Stimulated activated CD4-positive, alpha-beta T cell treated with anti-CD3 and anti-CD28 coated beads, Interleukin-1b, Interleukin-23, amount 100 ng/mL, for 4 hours (primary cell): ENCODE data around the gene ZFP92.

Experiments
- DNase-seq, 2 donors: peaks; one replicate each; pipeline ENCODE4 v3.0.0-alpha.2; 2020; ENCODE audit warnings: low read depth in 2 of 2

ZFP92 gene

GRCh38 chrX:153439977-153440376 is 28.7 kb downstream of the ZFP92 start:
- no peak for DNase-seq

DNA sequence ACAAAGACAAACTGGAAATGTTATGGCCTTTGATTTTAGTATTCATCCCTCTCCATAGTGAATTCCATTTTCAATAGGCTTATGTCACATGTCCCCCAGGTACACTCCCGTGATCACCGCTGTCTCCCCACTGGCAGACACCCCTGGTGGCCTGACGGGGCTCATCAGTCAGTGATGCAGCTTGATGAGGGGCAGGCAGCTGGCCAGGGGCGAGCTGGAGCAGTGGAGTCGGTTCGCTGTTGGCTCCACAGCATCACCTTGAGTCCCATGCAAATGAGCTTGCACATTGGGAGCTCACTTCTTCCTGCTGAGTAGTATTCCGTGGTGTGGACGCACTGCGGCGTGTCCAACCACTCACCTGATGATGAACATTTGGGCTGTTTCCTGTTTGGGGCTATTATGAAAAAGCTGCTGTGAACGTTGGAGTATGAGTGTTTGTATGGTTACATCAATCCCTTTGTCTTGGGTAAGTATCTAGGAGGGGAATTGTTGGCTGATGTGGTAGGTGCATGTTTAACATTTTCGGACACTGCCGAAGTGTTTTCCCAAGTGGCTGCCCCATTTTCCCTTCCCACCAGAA is 29.4 kb downstream of the ZFP92 start:
- DNase-seq, result no peak

- DNase-seq, result no peak
Observed at GRCh38 chrX:153441296-153441695, 30.0 kb downstream of the ZFP92 start.

DNA sequence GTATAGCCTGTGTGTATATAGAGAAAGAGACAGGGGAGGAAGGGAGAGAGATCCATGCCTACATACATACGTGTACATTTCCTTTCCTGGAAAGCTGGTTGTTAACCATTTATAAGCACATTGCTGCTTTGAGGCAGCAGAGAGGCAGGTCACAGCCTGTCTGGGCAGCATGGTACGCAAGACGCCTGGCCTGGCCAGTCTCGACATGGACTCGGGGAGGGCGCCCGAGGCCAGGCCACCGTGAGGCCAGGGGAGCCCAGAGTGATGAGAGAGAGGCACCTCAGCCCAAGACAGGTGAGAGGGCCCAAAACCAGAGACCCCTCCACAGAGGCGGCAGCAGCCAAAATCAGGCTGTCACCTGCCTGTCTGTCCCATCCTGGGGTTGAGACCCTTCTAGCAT is 30.7 kb downstream of the ZFP92 start:
- no peak for DNase-seq

DNA sequence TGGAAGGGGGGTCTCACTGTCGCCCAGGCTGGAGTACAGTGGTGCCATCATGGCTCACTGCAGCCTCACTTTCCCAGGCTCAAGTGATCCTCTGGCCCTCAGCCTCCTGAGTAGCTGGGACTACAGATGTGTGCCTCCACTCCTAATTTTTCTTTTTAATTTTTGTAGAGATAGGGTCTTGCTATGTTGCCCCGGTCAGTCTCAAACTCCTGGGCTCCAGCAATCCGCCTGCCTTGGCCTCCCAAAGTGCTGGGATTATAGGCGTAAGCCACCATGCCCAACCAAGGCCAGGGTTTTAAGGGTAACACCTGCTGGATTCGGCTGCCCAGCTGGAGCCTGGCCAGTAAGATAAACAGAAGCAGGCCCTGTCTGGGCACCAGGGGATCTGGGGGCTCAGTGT is 31.2 kb downstream of the ZFP92 start:
- DNase-seq, result no peak

DNA sequence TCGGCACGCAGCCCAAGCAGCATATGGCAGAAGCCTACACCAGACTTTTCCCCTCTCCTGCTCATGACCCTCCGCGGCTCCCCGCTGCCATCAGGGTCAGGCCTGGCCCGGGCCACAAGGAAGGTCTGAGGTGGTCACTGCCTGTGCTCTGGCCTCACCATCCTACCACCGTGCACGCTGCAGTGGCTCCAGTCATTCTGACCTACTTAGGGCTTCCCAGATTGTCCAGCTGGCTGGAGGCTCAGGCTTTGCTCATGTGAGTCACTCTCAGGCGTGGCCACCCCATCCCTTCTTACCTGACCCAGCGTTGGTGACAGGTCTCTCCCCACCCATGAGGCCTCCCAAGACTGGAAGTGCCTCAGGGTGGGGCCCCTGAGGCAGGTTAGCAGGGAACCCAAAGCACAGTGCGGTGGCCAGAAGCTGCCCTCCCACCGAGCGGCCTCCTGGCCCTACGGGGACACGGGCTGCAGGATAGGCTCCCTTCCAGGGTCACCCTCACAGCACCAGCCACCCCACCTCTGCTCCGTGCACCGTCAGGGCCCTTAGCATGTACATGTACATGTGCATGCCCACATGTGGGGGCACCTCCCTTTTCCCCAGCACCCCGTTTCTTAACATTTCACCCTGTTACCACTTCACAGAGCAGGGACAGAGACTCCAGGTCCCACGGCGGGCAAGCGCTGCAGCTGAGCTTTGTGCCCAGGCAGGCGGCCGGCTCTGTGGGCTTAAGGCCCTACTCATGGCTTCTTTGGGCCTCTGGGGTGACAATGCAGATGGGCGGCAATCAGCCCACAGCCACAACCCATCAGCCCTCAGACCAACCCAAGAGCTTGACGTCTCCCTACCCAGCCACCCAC is 32.4 kb downstream of the ZFP92 start:
- DNase-seq, result no peak

GRCh38 chrX:153444333-153445011 is 33.2 kb downstream of the ZFP92 start:
- DNase-seq, result no peak

DNA sequence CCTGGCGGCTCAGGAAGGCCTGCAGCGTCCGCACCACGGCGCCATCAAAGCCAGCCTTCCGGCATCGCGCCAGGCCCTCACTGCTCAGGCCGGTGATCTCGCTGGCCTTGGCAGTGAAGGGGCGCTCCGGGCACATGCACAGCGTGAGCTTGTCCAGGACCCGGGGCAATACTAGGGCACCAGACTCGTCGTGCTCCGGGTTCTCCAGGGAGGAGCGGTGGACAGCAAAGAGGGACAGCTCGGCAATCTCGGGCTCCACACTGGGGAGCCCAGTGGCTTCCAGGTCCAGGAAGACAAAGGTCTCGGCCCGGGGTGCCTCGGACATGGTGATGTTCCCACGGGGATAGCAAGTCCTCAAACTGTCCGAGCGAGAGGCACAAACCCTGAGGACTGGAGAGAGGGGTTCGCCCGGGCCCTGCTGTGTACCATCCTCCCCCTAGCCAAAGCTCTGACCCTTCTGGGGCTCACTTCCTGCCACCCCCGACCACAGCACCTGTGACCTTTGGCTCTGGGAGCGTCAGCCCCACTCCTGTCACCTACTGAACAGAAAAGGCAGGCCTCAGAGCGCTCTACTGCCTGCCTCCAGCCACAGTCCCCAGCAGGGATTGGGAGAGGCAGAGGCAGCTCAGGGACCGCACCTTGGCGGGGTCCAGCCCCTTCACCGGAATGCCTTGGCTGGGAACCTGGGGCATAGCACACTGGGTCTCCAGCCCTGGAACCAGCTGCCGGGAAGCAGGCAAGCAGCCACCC is 34.0 kb downstream of the ZFP92 start:
- no peak for DNase-seq

DNA sequence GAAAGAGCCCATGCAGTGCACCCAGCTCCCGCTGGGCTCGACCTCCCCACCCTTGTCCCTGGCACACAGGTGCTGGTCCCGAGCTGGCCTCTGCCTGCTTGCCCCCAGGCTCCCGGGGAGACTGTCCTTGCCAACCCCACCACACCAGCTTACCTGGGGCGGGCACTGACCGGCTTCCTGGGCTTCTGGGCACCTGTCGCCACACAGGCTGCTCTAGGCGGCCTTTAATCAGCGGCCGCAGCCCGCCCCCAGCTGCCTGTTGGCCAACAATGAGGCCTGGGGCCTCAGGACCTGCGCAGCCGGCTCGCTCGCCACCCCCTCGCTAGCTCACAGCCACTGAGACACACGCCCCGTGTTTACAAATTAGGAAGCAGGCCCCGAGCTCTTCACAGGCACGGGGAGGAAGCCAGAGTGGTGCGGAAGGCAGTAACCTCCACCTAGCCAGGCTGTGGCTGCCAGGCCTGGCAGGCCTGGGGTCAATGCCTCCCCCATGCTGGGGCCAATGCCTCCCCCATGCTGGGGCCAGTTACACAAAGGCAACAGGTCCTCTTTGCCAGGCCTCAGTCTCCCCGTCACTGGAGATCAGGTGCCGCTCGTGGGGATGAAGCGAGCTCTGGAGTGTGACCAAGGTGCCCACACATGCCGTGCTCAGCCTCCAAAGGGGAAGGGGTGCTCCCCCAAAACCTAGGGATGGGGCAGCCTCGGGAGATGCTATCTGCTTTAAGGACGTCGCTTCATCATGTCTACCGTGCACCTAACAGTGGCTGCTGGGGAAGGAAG is 34.8 kb downstream of the ZFP92 start, which contains the start of gene TREX2:
TSS of gene TREX2 (minus strand) at position 201 of the 780 bp plus-strand sequence. CDS start 626 bp downstream, outside the sequence.
- no peak for DNase-seq

GRCh38 chrX:153446636-153446936 is 35.3 kb downstream of the ZFP92 start:
- no peak for DNase-seq

GRCh38 chrX:153446950-153447580 is 35.8 kb downstream of the ZFP92 start:
- no peak for DNase-seq

- DNase-seq, result no peak
Observed at GRCh38 chrX:153447581-153447960, 36.3 kb downstream of the ZFP92 start.

DNA sequence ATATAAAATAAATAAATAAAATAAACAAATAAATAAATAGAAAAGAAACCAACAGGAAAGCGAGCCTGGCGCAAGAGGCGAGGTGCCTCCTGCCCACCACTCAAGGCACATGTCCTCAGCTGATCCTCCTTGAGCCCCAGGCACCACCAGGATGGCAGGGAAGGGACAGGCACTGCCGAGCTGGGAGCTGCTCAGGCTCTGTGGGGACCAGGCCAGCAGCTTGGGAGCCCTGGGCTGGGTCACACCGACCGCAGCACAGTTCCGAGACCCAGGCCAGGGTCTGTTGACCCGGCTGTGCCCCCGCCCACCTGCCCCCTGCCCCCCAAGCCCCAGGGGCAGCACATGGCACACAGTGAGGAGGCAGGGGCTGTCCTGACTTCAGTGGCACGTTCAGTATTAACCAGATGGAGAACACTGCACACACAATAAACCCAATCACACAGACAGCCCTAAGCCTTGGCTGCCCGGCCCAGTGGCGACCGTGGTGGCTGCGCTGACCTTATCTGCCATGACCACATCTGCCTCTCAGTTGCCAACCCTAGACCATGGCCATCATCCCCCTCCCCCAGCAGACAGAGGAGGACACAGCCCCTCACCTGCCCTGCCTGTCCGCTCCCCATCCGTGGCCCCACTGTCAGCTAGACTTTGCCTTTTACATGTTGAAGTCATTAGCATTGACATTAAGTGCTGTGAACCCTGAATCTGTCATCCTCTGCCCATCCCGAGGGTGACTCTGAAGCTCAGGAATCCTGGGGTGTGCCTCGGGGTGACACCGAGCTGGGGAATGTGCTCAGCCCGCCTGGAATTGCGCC is 37.5 kb downstream of the ZFP92 start:
- DNase-seq, result no peak

- DNase-seq, result no peak
Observed at GRCh38 chrX:153449368-153450113, 38.3 kb downstream of the ZFP92 start.

GRCh38 chrX:153450114-153450948 is 39.1 kb downstream of the ZFP92 start:
- no peak for DNase-seq

- DNase-seq, result no peak
Observed at GRCh38 chrX:153450949-153451277, 39.6 kb downstream of the ZFP92 start.

DNA sequence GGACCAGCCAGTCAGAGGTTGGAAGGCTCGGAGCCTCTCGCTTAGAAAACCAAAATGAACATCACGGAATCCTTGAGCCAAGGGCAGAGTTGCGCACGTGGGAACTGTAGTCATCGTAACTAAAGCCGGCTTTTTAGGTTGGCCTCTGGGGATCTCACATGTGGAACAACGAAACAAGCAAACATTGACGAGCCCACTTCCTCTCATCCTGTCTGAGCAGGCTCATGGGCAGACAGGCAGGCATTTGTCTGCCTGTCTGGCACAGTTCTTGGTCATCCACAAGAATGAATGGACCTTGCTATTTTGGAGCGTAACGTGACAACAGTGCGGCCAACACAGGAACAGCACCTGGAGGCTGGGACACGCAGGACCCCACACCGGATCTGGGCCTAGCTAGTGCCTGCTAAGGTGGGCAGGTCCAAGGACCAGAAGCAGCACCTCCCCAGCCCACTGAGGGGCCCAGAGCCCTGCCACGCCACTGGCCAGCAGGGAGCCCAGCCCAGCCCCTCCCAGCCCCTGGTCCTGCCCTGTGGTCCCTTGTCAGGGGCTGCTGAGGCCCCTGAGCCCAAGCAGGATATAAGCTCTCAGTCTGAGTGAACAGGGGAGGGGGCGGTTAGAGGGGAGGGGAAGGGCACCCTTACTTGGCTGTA is 43.8 kb downstream of the ZFP92 start:
- no peak for DNase-seq

GRCh38 chrX:153455571-153455970 is 44.3 kb downstream of the ZFP92 start:
- DNase-seq, result no peak
